GM10266 (cell line): Measurements from ENCODE around the gene UMODL1.

Experiments
- DNase-seq: peaks from one replicate; pipeline ENCODE4 v3.0.0; 2012; ENCODE audit errors: extremely low spot score
- TF ChIP-seq, protein P1 (sequence below): IDR thresholded peaks from 2 replicates; pipeline ENCODE4 v1.5.1; 2012; ENCODE audit warnings: mild to moderate bottlenecking, low read depth; ENCODE audit not compliant: control insufficient read depth, insufficient read depth; ENCODE audit errors: missing control alignments

UMODL1 gene

DNA sequence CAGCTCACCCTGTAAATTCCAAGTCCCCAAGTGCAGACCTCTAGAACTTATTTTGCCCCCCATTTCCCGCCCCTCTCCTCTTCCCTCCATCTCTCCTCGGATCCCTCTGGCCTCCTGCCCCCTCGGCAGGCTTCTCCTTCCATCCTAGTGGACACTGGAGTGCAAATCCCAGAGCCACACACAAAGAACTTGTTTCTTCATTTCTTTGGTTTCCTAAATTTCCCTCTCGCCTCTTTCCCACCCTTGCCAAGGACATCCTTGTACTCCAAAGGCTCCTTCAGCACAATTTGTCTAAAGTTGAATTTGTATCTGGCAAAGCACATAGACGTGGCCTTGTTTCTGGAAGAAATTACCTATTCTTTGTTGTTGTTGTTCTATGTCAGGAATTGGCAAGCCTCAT, 17.5 kb downstream of the UMODL1 start:
- TF ChIP-seq, protein P1, sequence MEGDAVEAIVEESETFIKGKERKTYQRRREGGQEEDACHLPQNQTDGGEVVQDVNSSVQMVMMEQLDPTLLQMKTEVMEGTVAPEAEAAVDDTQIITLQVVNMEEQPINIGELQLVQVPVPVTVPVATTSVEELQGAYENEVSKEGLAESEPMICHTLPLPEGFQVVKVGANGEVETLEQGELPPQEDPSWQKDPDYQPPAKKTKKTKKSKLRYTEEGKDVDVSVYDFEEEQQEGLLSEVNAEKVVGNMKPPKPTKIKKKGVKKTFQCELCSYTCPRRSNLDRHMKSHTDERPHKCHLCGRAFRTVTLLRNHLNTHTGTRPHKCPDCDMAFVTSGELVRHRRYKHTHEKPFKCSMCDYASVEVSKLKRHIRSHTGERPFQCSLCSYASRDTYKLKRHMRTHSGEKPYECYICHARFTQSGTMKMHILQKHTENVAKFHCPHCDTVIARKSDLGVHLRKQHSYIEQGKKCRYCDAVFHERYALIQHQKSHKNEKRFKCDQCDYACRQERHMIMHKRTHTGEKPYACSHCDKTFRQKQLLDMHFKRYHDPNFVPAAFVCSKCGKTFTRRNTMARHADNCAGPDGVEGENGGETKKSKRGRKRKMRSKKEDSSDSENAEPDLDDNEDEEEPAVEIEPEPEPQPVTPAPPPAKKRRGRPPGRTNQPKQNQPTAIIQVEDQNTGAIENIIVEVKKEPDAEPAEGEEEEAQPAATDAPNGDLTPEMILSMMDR = no peak

DNA sequence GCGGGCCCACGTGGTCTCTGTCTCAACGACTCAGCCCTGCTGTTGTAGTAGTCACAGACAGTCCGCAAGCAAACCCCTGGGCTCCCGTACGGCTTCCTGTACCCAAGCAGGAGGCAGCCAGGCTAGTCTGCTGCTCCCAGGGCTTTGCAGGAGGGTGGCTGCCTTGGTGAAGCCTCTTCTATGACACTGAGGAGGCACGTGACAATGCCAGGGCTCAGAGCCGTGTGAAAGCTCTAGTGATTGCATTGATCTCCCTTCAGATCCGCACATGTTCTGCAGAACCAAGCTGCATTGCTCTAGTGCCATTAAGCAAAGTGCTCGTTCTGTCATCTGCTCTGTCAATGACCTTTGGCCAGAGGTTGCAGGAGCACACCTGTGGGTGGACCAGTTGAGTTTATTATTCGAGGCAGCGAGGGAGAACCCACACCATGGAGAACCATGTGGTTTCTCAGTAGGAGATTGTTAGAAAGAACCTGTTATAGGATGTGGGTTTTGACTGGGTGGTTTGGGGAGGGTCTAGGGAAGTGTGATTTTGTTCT, 18.0 kb downstream of the UMODL1 start:
- no peak for DNase-seq
- TF ChIP-seq, protein P1 = no peak

More for the DNA sequence above, 17.5 kb downstream of the UMODL1 start:
- DNase-seq = no peak

DNA sequence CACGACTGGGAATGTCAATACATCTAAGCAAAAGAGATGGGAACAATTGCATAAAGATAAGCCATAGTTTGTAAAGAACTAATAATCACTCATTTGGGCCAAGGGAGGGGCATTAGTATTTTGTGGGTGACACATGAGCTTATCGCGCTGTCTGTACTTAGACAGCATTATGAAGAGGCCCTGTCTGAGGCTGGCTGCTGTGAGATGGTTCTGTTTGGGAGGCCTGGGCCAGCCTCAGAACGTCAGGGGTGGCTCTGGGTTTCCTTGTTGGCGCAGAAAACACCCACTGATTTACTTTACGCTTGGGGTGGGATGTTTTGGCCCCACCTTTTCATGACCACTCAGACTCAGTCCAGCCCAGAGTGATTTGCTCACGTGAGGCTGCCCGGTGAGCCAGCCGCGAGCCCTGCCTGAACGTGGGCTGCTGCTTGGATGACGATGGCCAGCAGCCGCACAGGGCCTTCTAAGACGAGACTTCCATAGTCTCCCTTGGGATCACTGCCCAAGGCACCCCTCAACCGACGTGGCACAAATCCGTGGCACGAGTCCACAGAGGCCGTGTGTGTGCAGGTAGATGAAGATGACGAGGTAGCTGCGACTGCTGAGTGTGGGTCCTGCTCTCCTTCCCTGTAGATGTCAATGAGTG, 18.7 kb downstream of the UMODL1 start:
- TF ChIP-seq, protein P1 = no peak

DNA sequence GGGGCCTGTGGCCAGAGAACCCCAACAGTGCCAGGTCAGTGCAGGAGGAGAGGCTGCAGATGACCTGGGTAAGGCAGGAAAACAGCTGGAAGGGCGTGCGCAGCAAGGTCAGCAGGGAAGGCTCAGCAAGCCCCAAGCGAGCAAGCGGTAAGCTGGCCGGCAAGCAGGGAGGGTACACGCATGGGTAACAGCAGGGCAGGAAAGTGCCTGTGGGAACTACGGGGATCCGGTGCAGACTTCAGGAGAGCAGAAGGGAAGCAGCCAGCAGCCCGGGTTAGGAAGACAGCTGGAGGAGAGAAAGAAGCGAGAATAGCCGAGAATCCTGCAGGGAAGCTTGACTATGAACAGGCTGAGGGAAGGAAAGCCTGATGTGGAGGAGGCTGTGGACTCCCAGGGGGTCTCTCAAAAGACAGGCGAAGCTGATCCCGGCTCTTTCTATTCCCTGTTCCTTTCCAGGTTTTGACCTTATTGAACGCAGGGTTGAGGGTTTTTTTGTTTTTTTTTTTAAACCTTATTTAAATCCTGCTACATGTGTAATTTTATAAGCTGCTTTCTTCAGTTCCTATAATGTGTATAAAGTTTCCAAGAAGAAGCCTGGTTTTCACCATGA, 20.9 kb downstream of the UMODL1 start:
- no peak for DNase-seq
- TF ChIP-seq, protein P1 = no peak

More for the DNA sequence above, 18.7 kb downstream of the UMODL1 start:
- DNase-seq = no peak

DNA sequence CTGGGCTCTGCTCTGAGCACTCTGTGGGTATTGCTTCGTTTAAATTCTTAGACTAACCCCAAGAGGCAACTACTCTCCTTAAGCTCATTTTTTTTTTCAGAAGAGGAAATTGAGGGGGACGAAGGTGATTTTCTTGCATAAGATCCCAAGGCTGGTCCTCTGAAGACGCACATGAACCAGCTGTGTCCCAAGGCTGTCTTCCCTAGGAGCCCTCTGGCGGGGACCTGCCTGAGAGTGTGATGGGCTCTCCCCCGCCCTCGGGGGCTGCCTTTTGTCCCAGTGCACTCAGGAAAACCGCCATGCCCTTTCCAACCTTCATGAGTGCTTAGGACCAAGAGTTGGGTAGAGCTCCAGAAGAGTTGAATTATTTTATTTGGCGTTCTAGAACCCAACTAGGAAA, 21.7 kb downstream of the UMODL1 start:
- no peak for DNase-seq
- TF ChIP-seq, protein P1 = no peak

DNA sequence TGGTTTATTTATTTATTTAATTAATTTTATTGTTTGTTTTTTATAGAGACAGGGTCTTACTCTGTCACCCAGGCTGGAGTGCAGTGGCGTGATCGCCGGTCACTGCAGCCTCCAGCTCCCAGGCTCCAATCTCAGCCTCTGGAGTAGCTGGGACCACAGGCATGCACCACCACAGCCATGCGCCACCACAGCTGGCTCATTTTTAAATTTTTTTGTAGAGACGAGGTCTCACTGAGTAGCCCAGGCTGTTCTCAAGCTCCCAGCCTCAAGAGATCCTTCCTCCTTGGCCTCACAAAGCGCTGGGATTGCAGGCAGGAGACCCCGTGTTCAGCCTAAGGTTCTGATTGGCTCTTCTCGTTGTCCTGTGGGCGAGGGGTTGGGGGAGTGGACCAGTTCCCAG, 22.1 kb downstream of the UMODL1 start:
- TF ChIP-seq, protein P1 = no peak
- no peak for DNase-seq

DNA sequence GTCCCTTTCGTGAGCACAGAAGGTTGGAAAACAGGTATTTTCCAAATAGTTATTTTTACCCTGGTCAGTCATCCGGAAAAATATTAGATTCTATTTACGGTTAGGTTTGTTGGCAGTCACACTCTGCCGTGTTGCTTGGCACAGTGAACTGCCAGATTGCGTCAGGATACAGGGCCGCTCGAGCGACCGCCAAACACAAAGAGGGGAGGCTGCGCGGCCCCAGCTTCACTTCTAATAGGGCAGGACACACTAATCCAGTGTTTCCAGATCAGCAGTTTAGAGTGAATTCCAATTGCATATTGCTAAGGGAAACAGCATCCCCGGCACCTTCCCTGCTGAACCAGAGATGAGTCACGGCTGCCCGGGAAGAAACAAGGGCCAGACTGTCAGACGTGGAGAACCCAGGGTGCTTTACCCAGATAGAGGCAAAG, 22.9 kb downstream of the UMODL1 start:
- no peak for DNase-seq
- TF ChIP-seq, protein P1 = no peak
